GM18907 (cell line): Measurements from ENCODE around the gene MMP19.
"Not testable (repeated sequence)": the region's sequence is repeated elsewhere in the genome, so short reads cannot be mapped to it uniquely, and the experiment has no call there.

Experiments used
- ATAC-seq: cut with Tn5 transposase; IDR thresholded peaks from one replicate; pipeline ENCODE4 v1.9.1; 2021; ENCODE audit warnings: mild to moderate bottlenecking, moderate library complexity; ENCODE audit not compliant: unreplicated experiment

Gene MMP19, protein sequence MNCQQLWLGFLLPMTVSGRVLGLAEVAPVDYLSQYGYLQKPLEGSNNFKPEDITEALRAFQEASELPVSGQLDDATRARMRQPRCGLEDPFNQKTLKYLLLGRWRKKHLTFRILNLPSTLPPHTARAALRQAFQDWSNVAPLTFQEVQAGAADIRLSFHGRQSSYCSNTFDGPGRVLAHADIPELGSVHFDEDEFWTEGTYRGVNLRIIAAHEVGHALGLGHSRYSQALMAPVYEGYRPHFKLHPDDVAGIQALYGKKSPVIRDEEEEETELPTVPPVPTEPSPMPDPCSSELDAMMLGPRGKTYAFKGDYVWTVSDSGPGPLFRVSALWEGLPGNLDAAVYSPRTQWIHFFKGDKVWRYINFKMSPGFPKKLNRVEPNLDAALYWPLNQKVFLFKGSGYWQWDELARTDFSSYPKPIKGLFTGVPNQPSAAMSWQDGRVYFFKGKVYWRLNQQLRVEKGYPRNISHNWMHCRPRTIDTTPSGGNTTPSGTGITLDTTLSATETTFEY

DNA sequence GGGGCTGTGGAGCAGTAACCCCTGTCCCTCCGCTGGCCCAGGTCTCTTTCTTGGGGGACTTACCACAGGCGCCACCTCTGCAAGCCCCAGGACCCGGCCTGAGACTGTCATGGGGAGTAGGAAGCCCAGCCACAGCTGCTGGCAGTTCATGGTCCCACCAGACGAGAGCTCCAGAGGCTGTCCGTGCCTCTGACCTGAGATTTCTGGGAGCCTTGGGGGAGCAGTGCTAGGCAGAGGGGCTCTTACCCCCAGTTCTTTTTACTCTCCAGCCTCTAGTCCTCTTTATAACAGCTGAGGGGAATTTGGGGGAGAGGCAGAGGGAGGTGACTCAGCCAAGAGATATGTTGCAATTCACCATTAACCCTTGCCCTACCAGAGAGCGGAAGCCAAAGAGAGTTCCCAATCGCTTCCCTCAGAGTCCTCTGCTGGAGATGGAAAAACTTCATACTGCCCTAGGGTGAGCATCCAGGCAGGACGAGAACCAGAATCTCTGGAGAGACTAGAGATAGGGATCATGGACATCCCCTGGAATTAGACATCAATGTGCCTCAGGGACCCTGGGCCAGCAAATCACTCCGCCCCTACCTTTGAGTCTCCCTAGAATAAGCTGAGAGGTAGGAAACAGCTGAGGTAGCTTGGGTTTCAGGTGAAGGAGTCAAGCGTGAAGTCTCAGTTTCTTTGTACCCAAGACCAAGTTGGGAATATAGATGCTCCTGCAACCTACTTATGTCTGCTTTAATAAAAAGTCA lies at the start of gene MMP19:
MMP19 (minus strand) TSS at position 256 of the 749 bp plus-strand sequence; CDS start at position 150, 106 bp downstream.
- no peak for ATAC-seq

DNA sequence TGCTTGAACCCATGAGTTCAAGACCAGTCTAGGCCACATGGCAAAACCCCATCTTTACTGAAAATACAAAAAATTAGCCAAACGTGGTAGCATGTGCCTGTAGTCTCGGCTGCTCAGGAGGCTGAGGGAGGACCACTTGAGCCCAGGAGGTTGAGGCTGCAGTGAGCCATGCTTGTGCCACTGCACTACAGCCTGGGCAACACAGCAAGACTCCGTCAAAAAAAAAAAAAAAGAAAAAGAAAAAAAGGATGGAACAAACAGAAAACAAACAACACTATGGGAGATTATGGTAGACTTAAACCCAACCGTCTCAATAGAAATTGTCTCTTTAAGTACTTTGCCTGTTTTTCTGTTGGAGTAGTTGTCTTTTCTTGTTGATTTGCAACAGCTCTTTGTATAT lies 48.6 kb upstream of the MMP19 start:
- ATAC-seq: no peak

DNA sequence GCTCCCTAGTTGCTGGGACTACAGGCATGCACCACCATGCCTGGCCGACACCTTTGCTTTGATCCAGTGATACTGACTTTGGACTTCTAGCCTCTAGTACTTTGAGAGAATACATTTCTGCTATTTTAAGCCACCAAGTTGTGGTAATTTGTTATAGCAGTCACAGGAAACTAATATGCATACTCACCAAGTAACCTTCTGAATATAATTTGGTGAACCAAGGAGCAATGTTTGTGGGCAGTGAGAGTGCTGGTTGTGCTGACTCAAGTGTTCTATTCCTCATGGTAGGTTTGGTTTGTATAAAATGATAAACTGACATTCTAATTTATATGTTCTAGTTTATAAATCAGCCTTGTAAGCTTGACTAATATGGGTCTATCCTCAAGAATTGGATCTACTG lies 42.4 kb upstream of the MMP19 start:
- ATAC-seq: no peak

DNA sequence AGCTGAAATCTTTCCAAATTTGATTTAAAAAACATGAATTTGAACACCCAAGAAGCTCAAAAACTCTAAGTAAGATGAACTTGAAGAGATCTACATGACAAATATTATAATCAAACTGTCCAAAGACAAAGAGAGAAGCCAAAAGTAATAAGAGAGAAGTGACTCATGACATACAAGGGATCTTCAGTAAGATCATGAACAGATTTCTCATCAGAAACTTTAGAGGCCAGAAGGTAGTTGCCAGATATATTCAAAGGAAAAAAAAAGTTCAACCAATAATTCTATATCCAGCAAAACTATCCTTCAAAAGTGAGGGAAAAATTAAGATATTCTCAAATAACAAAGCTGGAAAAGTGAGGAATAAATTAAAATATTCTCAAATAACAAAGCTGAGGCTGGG lies 35.1 kb upstream of the MMP19 start:
- ATAC-seq: no peak

DNA sequence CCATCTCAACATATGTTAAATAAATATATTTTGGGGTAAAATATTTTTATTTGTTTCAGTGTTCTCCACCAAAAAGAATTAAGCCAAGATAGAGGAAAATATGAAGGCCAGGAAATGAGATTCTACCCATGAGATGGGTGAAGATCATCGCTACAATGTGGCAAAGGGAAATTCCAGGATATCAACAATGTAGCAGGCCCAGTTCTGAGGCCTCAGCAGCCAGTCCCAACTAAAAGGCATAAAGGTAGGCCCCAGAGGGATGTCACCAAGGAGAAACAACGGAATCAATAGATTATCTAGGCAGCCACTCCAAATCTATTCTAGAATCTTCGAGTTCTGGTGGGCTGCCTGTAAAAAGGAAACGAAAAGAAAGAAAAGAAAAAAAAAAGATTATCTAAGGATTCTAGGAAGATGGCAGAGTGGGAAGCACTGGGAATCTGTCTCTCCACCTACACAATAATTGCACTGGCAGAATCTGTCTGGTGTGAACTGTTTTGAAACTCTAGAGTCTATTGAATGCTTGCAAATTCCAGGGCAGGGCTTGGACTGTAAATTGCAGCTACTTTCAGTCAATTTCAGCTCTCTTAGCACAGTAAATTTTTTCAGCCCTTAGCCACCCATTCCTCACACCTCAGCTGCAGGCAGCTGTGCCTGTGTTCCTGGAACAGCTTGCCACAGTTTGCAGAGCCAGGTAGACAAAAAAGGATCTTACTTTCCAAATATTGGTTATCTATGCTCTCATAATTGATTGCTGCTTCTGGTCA lies 33.1 kb upstream of the MMP19 start:
- ATAC-seq: no peak

DNA sequence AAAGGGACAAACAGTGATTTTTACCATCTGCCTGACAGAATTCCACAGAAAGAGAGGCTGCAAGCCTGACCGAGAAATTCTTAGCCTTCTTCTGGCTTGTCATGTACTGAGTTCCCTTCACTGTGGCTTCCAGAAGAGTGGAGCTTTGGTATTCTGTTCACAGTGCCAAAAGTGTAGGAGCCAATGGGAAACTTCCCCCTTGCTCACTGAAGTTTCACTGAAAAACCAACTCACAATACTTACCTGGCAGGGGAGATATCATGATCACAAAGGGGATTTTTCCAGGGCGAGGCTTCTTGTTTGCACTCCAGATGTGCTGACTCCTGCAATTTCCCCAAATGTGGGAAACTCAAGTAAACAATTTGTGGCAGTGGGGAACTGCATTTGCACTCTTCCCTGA lies 31.7 kb upstream of the MMP19 start:
- no peak for ATAC-seq

DNA sequence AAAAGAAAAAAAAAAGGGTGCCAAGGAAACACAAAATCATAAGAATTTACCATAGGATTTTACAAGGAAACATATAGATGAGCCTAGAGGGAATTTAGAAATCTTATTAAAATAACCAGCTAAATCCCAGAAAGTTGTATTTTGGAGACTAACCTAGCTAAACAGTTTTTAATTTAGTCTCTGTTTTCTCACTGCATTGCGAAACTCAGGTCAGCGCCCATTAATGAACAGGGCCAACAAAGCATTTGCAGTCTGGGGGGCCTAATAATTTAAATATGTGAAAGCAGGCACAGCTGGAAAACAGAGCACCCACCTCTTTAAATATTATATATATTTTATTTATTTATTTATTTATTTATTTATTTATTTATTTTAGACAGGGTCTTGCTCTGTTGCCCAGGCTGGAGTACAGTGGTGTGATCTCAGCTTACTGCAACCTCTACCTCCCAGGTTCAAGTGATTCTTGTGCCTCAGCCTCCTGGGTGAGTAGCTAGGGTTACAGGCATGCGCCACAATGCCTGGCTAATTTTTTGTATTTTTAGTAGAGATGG lies 23.8 kb upstream of the MMP19 start:
- not testable (repeated sequence) for ATAC-seq

DNA sequence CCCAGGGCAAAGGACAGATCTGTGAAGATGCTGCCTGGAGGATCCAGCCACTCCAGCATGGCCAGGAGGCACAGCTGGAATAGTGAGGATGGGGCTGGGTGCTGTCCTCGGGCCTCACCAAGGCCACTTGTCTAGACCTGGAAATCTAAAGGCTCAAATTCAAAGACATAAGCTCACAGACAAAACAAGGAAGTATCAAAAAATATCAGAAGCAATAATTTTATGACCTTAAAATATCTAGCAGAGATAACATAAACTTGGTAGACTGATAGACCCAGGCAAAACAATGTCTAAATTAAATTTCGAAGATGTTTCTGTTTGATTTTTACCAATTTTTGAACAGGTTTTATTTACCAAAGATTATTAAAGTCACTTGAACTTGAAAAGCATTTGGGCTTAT lies 22.6 kb upstream of the MMP19 start:
- no peak for ATAC-seq

DNA sequence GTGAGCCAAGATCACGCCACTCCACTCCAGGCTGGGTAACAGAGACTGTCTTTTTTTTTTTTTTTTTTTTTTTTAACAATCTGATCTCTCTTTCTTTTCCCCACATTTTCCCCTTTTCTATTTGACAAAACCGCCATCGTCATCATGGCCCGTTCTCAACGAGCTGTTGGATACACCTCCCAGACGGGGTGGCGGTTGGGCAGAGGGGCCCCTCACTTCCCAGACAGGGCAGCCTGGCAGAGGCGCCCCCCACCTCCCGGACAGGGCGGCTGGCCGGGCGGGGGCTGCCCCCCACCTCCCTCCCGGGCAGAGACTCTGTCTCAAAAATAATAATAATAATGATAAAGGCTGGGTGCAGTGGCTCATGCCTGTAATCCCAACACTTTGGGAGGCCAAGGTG lies 20.2 kb upstream of the MMP19 start:
- ATAC-seq: not testable (repeated sequence)

DNA sequence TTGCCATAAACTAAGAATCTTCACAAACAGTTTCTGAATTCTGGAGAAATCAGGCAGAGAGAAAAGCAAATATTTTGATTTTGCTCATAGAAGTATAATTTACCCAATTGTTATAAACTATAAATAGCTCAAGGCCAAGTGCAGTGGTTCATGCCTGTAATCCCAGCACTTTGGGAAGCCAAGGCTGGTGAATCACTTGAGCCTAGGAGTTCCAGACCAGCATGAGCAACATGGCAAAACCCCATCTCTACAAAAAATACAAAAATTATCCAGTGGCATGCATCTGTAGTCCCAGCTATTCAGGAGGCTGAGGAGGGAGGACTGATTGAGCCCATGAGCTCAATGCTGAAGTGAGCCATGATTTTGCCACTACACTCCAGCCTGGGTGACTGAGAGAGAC lies 19.6 kb upstream of the MMP19 start:
- no peak for ATAC-seq

DNA sequence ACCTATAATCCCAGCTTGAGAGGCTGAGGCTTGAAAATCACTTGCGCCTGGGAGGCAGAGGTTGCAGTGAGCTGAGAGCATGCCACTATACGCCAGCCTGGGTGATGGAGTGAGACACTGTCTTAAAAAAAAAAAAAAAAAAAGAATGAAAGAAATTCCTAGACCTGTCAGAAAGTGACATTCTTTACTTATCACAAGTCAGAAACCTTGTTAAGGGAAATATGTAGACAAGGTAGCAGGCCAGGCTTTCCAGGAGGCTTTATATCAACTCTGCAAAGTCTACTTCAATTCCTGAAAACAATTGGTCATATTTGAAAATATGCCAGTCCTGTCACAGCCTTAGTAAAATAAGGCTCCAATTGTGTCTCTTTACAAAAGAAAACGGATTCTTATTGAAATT lies 19.1 kb upstream of the MMP19 start:
- no peak for ATAC-seq

DNA sequence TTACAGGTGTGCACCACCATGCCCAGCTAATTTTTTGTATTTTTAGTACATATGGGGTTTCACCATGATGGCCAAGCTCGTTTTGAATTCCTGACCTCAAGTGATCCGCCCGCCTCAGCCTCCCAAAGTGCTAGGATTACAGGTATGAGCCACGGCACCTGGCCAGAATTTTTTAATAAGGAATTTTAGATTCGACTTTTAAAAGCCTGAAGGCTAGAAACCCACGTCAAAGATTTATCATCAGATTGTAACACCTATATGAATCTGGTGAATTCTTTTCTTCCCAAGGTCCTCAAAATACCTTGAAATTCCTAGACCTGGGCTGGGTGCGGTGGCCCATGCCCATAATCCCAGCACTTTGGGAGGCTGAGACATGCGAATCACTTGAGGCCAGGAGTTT lies 18.7 kb upstream of the MMP19 start:
- ATAC-seq: no peak

DNA sequence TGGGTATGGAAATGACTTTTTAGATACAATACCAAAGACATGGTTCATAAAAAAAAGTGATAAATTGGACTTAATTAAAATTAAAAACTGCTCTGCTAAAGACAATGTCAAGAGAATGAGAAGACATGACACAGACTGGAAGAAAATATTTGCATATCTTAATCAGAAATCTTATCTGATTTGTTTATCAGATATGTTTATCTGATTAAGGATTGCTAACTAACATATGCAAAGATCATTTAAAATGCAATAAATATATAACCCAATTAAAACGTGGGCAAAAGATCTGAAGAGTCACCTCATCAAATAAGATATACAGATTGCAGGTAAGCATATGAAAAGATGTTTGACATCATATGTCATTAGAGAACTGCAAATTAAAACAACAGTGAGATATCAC lies 10.0 kb upstream of the MMP19 start:
- ATAC-seq: no peak

DNA sequence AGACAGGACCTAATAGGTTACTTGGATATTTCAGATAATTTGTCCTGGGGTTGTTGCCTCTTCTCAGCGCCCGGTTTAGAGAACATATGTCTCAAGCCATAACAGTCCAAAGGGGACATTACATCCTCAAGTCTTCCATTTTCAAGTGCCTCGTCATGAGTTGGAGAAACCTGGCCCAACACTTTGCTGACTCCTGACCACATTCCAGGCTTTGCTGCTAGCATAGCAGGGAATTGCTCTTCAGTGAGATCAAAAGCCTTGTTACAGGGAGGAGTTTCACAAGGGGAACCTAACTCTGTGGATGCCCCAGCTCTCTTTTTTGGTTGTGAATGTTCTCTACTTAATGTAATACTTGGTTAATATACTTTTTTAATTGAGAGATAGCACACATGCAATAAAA lies 8.2 kb upstream of the MMP19 start:
- ATAC-seq: no peak

DNA sequence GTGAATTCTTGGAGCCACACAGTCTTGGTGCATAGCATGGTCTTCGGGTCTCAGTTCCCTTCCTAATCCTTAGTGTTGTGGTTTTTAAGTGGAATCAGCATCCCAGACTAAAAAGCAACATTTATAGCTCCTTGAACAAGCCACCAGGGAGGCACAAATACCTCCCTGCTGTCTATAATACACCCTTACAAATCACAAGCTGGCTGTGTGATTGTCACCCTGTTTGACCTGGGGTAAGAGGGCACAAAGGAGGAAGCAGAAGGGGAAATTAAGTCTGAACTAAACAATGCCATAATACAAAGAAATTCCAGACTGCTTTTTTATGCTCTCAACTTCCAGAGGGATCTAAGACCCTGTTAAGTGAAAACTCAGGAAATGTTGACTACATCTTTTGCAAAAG lies 7.7 kb upstream of the MMP19 start:
- ATAC-seq: no peak

DNA sequence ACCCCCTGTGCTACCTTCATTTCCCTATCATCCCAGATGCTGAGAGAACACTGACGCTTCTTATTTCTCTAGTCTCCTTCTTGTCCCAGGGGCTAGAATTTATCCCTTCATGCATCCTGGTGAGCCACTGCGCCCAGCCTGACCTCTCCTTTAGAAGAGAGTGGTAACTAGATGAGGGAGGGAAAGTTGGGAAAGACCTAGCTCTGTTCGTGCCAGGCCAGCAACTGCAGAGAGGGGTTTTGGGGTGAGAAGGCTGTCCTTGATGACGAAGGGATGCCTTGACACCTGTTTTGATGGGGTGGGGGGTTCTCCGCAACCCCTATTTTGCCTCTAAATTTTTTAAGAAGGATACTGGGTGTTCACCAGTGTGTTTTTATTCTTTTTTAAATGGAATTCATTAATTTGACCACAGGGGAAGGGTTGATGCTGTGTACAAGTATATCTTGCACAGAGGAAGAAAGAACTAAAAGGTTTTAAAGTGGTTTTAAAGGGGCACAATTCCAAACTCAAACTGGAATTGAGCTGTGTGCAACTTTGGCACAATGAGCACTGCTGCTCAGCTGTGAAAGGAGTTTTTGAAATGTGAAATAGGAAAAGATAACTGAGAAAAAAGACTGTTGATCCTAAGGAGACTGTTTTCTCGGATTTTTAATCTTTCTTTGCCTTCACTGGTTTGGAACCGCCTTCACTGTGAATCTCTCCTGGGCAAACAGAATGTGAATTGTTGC lies 7.0 kb upstream of the MMP19 start:
- ATAC-seq: no peak

DNA sequence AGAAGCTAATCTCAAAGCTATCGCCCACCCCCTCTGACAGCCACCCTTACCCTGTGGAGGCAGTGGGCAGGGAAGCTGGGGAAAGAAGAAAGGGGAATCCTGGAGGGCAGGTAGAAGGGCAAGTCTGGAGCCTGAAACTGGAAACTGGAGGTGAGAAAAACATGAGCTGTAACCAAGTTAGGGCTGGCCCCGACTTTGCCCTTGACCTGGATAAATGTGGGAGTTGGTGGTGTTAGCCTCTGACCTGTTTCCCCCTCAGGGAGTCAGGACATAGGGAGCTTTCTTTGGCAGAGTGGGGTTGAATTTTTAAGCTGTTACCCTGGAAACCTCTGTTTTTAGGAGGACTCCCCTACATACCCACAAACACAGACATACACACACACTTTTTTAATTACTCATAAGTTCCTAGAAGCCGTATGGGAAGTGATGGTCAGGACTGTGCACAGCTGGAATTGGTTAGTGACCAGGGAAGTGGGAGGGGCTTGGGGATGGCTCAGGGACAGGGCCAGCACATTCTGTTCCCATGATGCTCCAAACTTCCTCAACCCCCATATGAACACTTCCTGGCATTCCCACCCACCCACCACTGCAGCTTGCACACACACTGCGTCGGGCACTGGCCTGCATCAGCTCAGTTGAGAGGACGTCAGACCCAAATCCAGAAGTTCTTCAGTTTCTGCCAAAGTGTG lies 5.0 kb upstream of the MMP19 start:
- no peak for ATAC-seq

DNA sequence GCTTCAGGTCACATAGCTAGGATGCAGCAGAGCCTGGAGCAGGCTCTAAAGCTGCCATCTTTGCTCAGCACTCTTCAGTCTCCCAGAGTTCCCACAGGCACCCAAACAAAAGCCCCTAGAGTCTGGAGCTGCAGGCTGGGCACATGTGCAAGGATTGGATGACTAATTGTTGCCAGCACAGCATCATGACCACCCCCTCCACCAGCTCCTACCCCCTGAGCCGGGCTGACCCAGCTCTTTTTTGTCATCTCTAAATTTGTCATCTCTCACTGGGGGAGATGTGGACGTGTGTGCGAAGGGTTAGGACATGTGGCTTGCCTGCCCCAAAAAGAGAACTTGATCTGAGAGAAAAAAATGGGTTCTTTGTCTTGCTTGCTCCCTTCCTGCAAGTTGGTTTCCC lies 4.3 kb upstream of the MMP19 start:
- ATAC-seq: no peak

DNA sequence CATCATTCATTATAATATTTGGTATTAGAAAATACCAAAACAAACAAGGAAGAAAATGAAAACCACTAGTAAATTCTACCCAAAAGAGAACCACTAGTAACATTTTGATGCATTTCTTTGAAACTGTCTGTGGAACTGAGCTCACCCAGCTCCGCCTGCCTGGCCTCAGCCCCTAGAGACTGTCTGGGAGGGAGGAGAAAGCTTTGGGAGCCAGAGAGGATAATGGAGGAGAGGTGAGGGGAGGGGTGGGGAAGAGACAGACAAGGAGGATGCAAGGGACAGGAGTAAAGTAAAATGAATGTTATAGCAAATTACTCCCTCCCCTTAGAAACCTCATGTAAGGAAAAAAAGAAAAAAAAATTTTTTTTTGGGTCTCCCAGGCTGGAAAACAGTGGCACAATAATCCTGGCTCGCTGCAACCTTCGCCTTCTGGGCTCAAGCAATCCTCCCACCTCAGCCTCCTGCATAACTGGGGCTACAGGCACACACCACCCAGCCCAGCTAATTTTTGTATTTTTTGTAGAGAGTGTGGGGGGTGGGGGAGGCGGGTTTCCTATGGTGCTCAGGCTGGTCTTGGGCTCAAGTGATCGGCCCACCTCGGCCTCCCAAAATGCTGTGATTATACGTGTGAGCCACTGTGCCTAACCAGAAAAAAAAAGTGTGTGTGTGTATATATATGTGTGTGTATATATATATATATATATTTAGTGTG lies 3.2 kb upstream of the MMP19 start:
- ATAC-seq: no peak
